Colonic mucosa (tissue), 4 donors: ENCODE measurements around the gene S100A13. TPM values are rescaled to one million over a fixed set of nuclear protein-coding genes. Genes with fewer than 3 reads are reported as not detected.

ENCODE experiments used
- DNase-seq: peaks from one replicate; pipeline ENCODE4 v3.0.0-alpha.2; 2020
- H3K27ac ChIP-seq: fragments of 200-600 bp; one replicate; pipeline ENCODE4 v1.8.0; 2021
- H3K27me3 ChIP-seq: fragments of 200-600 bp; one replicate; pipeline ENCODE4 v1.8.0; 2021
- H3K36me3 ChIP-seq: fragments of 200-600 bp; one replicate; pipeline ENCODE4 v1.8.0; 2021
- H3K4me1 ChIP-seq: fragments of 200-600 bp; one replicate; pipeline ENCODE4 v1.8.0; 2021; ENCODE audit warnings: mild to moderate bottlenecking
- H3K4me3 ChIP-seq: fragments of 200-600 bp; one replicate; pipeline ENCODE4 v1.8.0; 2021
- H3K9ac ChIP-seq, 2 donors: one replicate each; pipeline ENCODE4 v1.7.0; 2013; ENCODE audit warnings: control low read depth in 2 of 2, low read depth in 2 of 2, low read length in 2 of 2
- H3K9me3 ChIP-seq: fragments of 200-600 bp; one replicate; pipeline ENCODE4 v1.8.0; 2021
- intact Hi-C: fragments of 100-400 bp; cut with DNase I; formaldehyde crosslinking; loops from one replicate; pipeline ENCODE4 v1.14.1; 2022
- total RNA-seq, 2 donors: library from RNA; stranded (reverse); fragmentation: NEBNext Ultra II Directional in 1 of 2; extraction: Animal tissue kit (Norgen Biotek cat#: 25700) in 1 of 2; gene quantifications; one replicate each; pipeline ENCODE4 v1.2.1, GENCODE V29; 2021
- TF ChIP-seq, protein P1 (sequence below): fragments of 200-600 bp; IDR thresholded peaks from one replicate; pipeline ENCODE4 v1.8.0; 2022; ENCODE audit warnings: antibody characterized with exemption, mild to moderate bottlenecking
- donor health status: healthy.
- donor health status: DM: no; HTN: no; CAD: no.
- donor health status: DM: no; HTN: no; CAD: no.

The S100A13 gene
- total RNA-seq, 2 donors from 2014 or later: 45.2 to 67.2 TPM

- Histone ChIP-seq H3K4me1 (peaks cover 9% of the 10 kb centered on the region), H3K9me3 (no peaks in the 10 kb centered on the region), H3K27ac (peak overlapping the region; percentile 96), H3K27me3 (no peaks in the 10 kb centered on the region), H3K4me3 (peak overlapping the region; percentile 61), H3K9ac (peak overlapping the region in 1 of 2 donors; percentile 85), H3K36me3 (peaks cover 4% of the 10 kb centered on the region)
- TF ChIP-seq, protein P1, sequence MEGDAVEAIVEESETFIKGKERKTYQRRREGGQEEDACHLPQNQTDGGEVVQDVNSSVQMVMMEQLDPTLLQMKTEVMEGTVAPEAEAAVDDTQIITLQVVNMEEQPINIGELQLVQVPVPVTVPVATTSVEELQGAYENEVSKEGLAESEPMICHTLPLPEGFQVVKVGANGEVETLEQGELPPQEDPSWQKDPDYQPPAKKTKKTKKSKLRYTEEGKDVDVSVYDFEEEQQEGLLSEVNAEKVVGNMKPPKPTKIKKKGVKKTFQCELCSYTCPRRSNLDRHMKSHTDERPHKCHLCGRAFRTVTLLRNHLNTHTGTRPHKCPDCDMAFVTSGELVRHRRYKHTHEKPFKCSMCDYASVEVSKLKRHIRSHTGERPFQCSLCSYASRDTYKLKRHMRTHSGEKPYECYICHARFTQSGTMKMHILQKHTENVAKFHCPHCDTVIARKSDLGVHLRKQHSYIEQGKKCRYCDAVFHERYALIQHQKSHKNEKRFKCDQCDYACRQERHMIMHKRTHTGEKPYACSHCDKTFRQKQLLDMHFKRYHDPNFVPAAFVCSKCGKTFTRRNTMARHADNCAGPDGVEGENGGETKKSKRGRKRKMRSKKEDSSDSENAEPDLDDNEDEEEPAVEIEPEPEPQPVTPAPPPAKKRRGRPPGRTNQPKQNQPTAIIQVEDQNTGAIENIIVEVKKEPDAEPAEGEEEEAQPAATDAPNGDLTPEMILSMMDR: no peak
- DNase-seq: peak; percentile 72
- intact Hi-C loops: no loop called here
Measured at GRCh38 chr1:153633161-153633753, 6.0 kb upstream of the S100A13 start.

GRCh38 chr1:153631047-153632022, 4.0 kb upstream of the S100A13 start:
- DNase-seq: no peak
- Histone ChIP-seq H3K9me3 (no peaks in the 10 kb centered on the region), H3K27me3 (no peaks in the 10 kb centered on the region), H3K4me1 (peaks cover 14% of the 10 kb centered on the region), H3K36me3 (no peaks in the 10 kb centered on the region), H3K27ac (peak overlapping the region; percentile 21), H3K9ac (no peak overlapping the region), H3K4me3 (no peak overlapping the region)
- TF ChIP-seq, protein P1: no peak
- intact Hi-C loops: no loop called here

DNA sequence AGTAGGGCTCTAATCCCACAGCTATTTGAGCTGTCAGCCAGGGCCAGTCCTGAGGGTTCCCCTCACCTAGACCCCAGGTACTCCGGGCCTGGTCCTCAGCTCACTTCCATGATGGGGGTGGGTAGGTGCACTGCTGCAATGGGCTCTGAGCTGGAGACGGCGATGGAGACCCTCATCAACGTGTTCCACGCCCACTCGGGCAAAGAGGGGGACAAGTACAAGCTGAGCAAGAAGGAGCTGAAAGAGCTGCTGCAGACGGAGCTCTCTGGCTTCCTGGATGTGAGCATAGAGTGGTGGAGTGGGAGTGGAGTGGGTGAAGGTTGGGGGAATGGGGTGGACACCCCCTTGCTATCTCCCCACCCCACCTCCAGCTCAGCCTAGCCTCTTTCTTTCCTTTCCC, 3.1 kb upstream of the S100A13 start:
- no peak overlapping the region for H3K4me3 ChIP-seq
- intact Hi-C loops: no loop called here
- H3K27me3 ChIP-seq: no peaks in the 10 kb centered on the region
- no peaks in the 10 kb centered on the region for H3K9me3 ChIP-seq
- H3K36me3 ChIP-seq: no peaks in the 10 kb centered on the region
- DNase-seq: no peak
- H3K9ac ChIP-seq: no peak overlapping the region
- no peak overlapping the region for H3K27ac ChIP-seq
- H3K4me1 ChIP-seq: peaks cover 10% of the 10 kb centered on the region
- TF ChIP-seq, protein P1: no peak

DNA sequence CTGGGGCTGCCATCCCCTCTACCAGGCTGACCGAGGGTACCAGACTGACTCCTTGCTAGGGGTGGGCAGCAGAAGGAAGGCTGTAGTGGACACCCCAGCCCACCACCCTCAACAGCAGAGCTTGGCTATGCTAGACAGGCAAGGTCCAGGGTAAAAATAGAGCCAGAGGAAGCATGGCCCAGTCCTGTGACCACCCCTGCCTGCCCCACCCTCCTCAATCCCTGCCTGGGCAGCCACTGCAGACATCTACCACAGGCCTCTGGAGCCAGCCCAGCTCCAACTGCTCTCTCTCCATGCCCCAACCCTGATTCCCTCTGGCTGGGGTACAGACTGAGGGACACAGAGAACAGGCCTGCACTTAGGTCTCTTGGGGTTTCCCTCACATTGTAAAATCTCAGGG, 2.7 kb upstream of the S100A13 start:
- Histone ChIP-seq H3K4me1 (peaks cover 9% of the 10 kb centered on the region), H3K9ac (no peak overlapping the region)

GRCh38 chr1:153629343-153629665, 2.0 kb upstream of the S100A13 start:
- TF ChIP-seq, protein P1: no peak
- intact Hi-C loops: no loop called here
- Histone ChIP-seq H3K4me1 (peaks cover 9% of the 10 kb centered on the region), H3K27ac (no peak overlapping the region), H3K4me3 (no peak overlapping the region), H3K36me3 (no peaks in the 10 kb centered on the region), H3K27me3 (no peaks in the 10 kb centered on the region), H3K9me3 (no peaks in the 10 kb centered on the region), H3K9ac (no peak overlapping the region)
- DNase-seq: no peak

More for the DNA sequence above, 2.7 kb upstream of the S100A13 start:
- no peaks in the 10 kb centered on the region for H3K36me3 ChIP-seq
- no peak overlapping the region for H3K27ac ChIP-seq
- no peaks in the 10 kb centered on the region for H3K9me3 ChIP-seq
- intact Hi-C loops: no loop called here
- H3K4me3 ChIP-seq: no peak overlapping the region
- H3K27me3 ChIP-seq: no peaks in the 10 kb centered on the region
- TF ChIP-seq, protein P1: no peak
- DNase-seq: no peak
